IMR-90 (cell line): ENCODE data around the gene KRT4. TPM values are rescaled to one million over a fixed set of nuclear protein-coding genes. Genes with fewer than 3 reads are reported as not detected.

Experiments used
- ATAC-seq: fragments of 200-7000 bp; cut with Tn5 transposase; 2 replicates; pipeline ENCODE4 v1.9.1; 2020; ENCODE audit warnings: low read depth, mild to moderate bottlenecking, moderate library complexity
- BruUV-seq: library from RNA; stranded (reverse); fragments of 400-500 nt; replicated peaks from 2 replicates; lab custom pipeline; 2021; lab: Mats Ljungman, UMichigan
- CTCF ChIA-PET: fragments of 300-600 bp; formaldehyde crosslinking; extraction: SDS; loops from one replicate; lab custom pipeline; 2021; ENCODE audit warnings: antibody characterized with exemption; lab: Yijun Ruan, JAX
- POLR2A ChIA-PET: fragments of 300-600 bp; sonication (Branson Sonifier 250); formaldehyde crosslinking; loops from one replicate; lab custom pipeline; 2022; ENCODE audit warnings: antibody characterized with exemption; ENCODE audit not compliant: unreplicated experiment; lab: Charles Lee
- DNase-seq: peaks from one replicate; pipeline ENCODE4 v3.0.0; 2013
- H2AFZ ChIP-seq: replicated peaks from 2 replicates; pipeline ENCODE3; 2013; ENCODE audit warnings: low read length, mild to moderate bottlenecking; ENCODE audit not compliant: poor library complexity
- H2AK5ac ChIP-seq: 2 replicates; pipeline ENCODE4 v1.6.1; 2013; ENCODE audit warnings: low read depth, low read length, inconsistent platforms
- H2AK9ac ChIP-seq: replicated peaks from 2 replicates; pipeline ENCODE3; 2013; ENCODE audit warnings: mild to moderate bottlenecking, low read depth, low read length, moderate library complexity; ENCODE audit not compliant: poor library complexity
- H2BK120ac ChIP-seq: 2 replicates; pipeline ENCODE4 v1.6.1; 2013; ENCODE audit warnings: low read depth, low read length, inconsistent platforms
- H2BK15ac ChIP-seq: 3 replicates; pipeline ENCODE4 v1.6.1; 2013; ENCODE audit warnings: low read depth, low read length, inconsistent platforms
- H2BK20ac ChIP-seq: 2 replicates; pipeline ENCODE4 v1.6.1; 2013; ENCODE audit warnings: low read depth, mild to moderate bottlenecking, inconsistent platforms, low read length, moderate library complexity
- H2BK5ac ChIP-seq: 2 replicates; pipeline ENCODE4 v1.6.1; 2013; ENCODE audit warnings: mild to moderate bottlenecking, low read depth, low read length, inconsistent platforms; ENCODE audit not compliant: poor library complexity, severe bottlenecking
- H3K14ac ChIP-seq: replicated peaks from 2 replicates; pipeline ENCODE4 v1.6.1; 2013; ENCODE audit warnings: low read depth, low read length, inconsistent platforms
- H3K18ac ChIP-seq: 2 replicates; pipeline ENCODE4 v1.6.1; 2013; ENCODE audit warnings: low read depth, low read length, control low read depth
- H3K23ac ChIP-seq: 2 replicates; pipeline ENCODE4 v1.6.1; 2013; ENCODE audit warnings: low read depth, low read length, inconsistent platforms
- H3K27ac ChIP-seq: 2 replicates; pipeline ENCODE4 v1.5.1; 2013; ENCODE audit warnings: mild to moderate bottlenecking, control low read depth, low read length; ENCODE audit not compliant: insufficient read depth
- H3K27me3 ChIP-seq: 2 replicates; pipeline ENCODE4 v1.6.1; 2013; ENCODE audit warnings: low read length; ENCODE audit not compliant: control insufficient read depth, insufficient read depth
- H3K36me3 ChIP-seq: 2 replicates; pipeline ENCODE4 v1.6.1; 2013; ENCODE audit warnings: low read length, mixed read lengths; ENCODE audit not compliant: control insufficient read depth, insufficient read depth
- H3K4ac ChIP-seq: 2 replicates; pipeline ENCODE4 v1.6.1; 2013; ENCODE audit warnings: low read depth, low read length, inconsistent platforms
- H3K4me1 ChIP-seq: 2 replicates; pipeline ENCODE4 v1.6.1; 2013; ENCODE audit warnings: low read length, mixed read lengths; ENCODE audit not compliant: control insufficient read depth, insufficient read depth
- H3K4me2 ChIP-seq: 2 replicates; pipeline ENCODE4 v1.6.1; 2013; ENCODE audit warnings: low read depth, mild to moderate bottlenecking, control low read depth, low read length, moderate library complexity
- H3K4me3 ChIP-seq: 2 replicates; pipeline ENCODE4 v1.5.1; 2013; ENCODE audit warnings: low read depth, mild to moderate bottlenecking, control low read depth, low read length, moderate library complexity; ENCODE audit not compliant: insufficient read depth
- H3K56ac ChIP-seq: 2 replicates; pipeline ENCODE4 v1.6.1; 2013; ENCODE audit warnings: low read length, inconsistent platforms; ENCODE audit not compliant: insufficient read depth; ENCODE audit errors: extremely low read depth
- H3K79me1 ChIP-seq, 2 experiments: 2 replicates each; pipeline ENCODE4 v1.6.1; 2013; ENCODE audit warnings: low read length in 2 of 2, inconsistent platforms in 1 of 2, low read depth in 1 of 2
- H3K9ac ChIP-seq: 2 replicates; pipeline ENCODE4 v1.6.1; 2013; ENCODE audit warnings: low read depth, low read length, control low read depth
- H3K9me1 ChIP-seq: 2 replicates; pipeline ENCODE4 v1.6.1; 2013; ENCODE audit warnings: low read length, inconsistent platforms; ENCODE audit not compliant: insufficient read depth
- H3K9me3 ChIP-seq: 2 replicates; pipeline ENCODE4 v1.6.1; 2013; ENCODE audit warnings: low read length; ENCODE audit not compliant: control insufficient read depth, insufficient read depth
- H4K20me1 ChIP-seq: 2 replicates; pipeline ENCODE4 v1.6.1; 2013; ENCODE audit warnings: low read length, inconsistent platforms; ENCODE audit not compliant: insufficient read depth
- H4K5ac ChIP-seq: 2 replicates; pipeline ENCODE4 v1.6.1; 2013; ENCODE audit warnings: mild to moderate bottlenecking, low read depth, low read length, control low read depth
- H4K8ac ChIP-seq, 2 experiments: 2 replicates each; pipeline ENCODE4 v1.6.1; 2013; ENCODE audit warnings: low read depth in 2 of 2, low read length in 2 of 2, control low read depth in 1 of 2, inconsistent platforms in 1 of 2
- H4K91ac ChIP-seq: 2 replicates; pipeline ENCODE4 v1.6.1; 2013; ENCODE audit warnings: low read depth, low read length, inconsistent platforms; ENCODE audit not compliant: insufficient read depth
- BHLHE40 ChIP-seq: fragments of 150-350 bp; IDR thresholded peaks from 2 replicates; pipeline ENCODE4 v1.6.1; 2016; ENCODE audit warnings: mild to moderate bottlenecking, low read depth, low read length
- CEBPB ChIP-seq: IDR thresholded peaks from 2 replicates; pipeline ENCODE4 v1.6.1; 2012; ENCODE audit warnings: low read depth, low read length, improper control_type of control experiment
- CHD1 ChIP-seq: IDR thresholded peaks from 2 replicates; pipeline ENCODE4 v1.6.1; 2012; ENCODE audit warnings: low read depth, low read length, improper control_type of control experiment
- CTCF ChIP-seq: conservative IDR thresholded peaks from 2 replicates; pipeline ENCODE4 v1.5.1; 2012; ENCODE audit warnings: mild to moderate bottlenecking, low read depth, low read length, improper control_type of control experiment
- ELK1 ChIP-seq: fragments of 150-350 bp; IDR thresholded peaks from 2 replicates; pipeline ENCODE4 v1.6.1; 2016; ENCODE audit warnings: low read depth, mild to moderate bottlenecking, low read length, moderate library complexity, borderline replicate concordance
- FOS ChIP-seq: fragments of 150-350 bp; IDR thresholded peaks from 2 replicates; pipeline ENCODE4 v1.6.1; 2016; ENCODE audit warnings: low read depth, low read length
- MAFK ChIP-seq: IDR thresholded peaks from 2 replicates; pipeline ENCODE4 v1.6.1; 2012; ENCODE audit warnings: low read depth, low read length, improper control_type of control experiment
- MAZ ChIP-seq: IDR thresholded peaks from 2 replicates; pipeline ENCODE4 v1.6.1; 2012; ENCODE audit warnings: low read depth, mild to moderate bottlenecking, low read length, improper control_type of control experiment, moderate library complexity, borderline replicate concordance
- MXI1 ChIP-seq: IDR thresholded peaks from 2 replicates; pipeline ENCODE4 v1.6.1; 2012; ENCODE audit warnings: low read depth, mild to moderate bottlenecking, low read length, moderate library complexity, borderline replicate concordance
- NFE2L2 ChIP-seq: fragments of 150-350 bp; IDR thresholded peaks from 2 replicates; pipeline ENCODE4 v1.6.1; 2016; ENCODE audit warnings: low read depth, mild to moderate bottlenecking, low read length
- POLR2A ChIP-seq: IDR thresholded peaks from 2 replicates; pipeline ENCODE4 v1.6.1; 2012; ENCODE audit warnings: mild to moderate bottlenecking, low read depth, low read length
- RAD21 ChIP-seq: IDR thresholded peaks from 2 replicates; pipeline ENCODE4 v1.6.1; 2012; ENCODE audit warnings: low read length, improper control_type of control experiment
- RCOR1 ChIP-seq: IDR thresholded peaks from 2 replicates; pipeline ENCODE4 v1.6.1; 2012; ENCODE audit warnings: mild to moderate bottlenecking, low read length, improper control_type of control experiment; ENCODE audit not compliant: insufficient replicate concordance
- RFX5 ChIP-seq: IDR thresholded peaks from 2 replicates; pipeline ENCODE4 v1.8.0; 2012; ENCODE audit warnings: low read depth, mild to moderate bottlenecking, low read length, moderate library complexity
- SMC3 ChIP-seq: fragments of 150-350 bp; IDR thresholded peaks from 2 replicates; pipeline ENCODE4 v1.6.1; 2016; ENCODE audit warnings: low read depth, mild to moderate bottlenecking, antibody characterized with exemption, low read length, moderate library complexity
- USF2 ChIP-seq: fragments of 150-350 bp; IDR thresholded peaks from 2 replicates; pipeline ENCODE4 v1.6.1; 2017; ENCODE audit warnings: mild to moderate bottlenecking, antibody characterized with exemption, low read length, low read depth
- WGBS, 2 experiments: methylation state at CpG; one replicate each; pipeline versions ENCODE4 v1.1.5 to v1.1.7; 2013; ENCODE audit warnings: missing lambda C conversion rate in 2 of 2; ENCODE audit not compliant: insufficient read length in 1 of 2; ENCODE audit errors: extremely low coverage in 2 of 2; 5-methylcytosine and 5-hydroxymethylcytosine counted together
- dilution Hi-C: fragments of 300-500 bp; cut with HindIII; formaldehyde crosslinking; loops from one replicate; pipeline ENCODE4 v1.14.3; 2018; ENCODE audit warnings: low sequenced_read_pairs; ENCODE audit not compliant: unreplicated experiment
- in situ Hi-C: fragments of 300-500 bp; cut with MboI; formaldehyde crosslinking; loops from 3 replicates; pipeline ENCODE4 v1.14.3; 2019; ENCODE audit warnings: low sequenced_read_pairs, inconsistent platforms, mixed read lengths
- intact Hi-C: fragments of 100-400 bp; cut with micrococcal nuclease; formaldehyde crosslinking; loops from 2 replicates; pipeline ENCODE4 v1.10.0; 2022
- polyA plus RNA-seq, 3 experiments: library from polyadenylated mRNA; depleted of rRNA; stranded (reverse); fragments of >200 nt; gene quantifications; 2 replicates each; pipeline ENCODE4 v1.2.3, GENCODE V29; 2012; ENCODE audit warnings: low replicate concordance in 1 of 3
- total RNA-seq: library from RNA; depleted of rRNA; stranded (reverse); fragments of >200 nt; gene quantifications from 2 replicates; pipeline ENCODE4 v1.2.3, GENCODE V29; 2012

The KRT4 gene
- total and polyA plus RNA-seq, 2 of the 4 experiments (the other 2 are of a cell fraction) = under 0.01 to 0.07 TPM

- Histone ChIP-seq H3K9ac (no peak overlapping the region), H3K4ac (no peak overlapping the region), H2BK120ac (no peak overlapping the region), H3K9me1 (no peaks in the 10 kb centered on the region), H3K18ac (no peak overlapping the region), H2BK15ac (no peak overlapping the region), H3K4me3 (no peak overlapping the region), H2BK20ac (no peak overlapping the region), H4K91ac (no peak overlapping the region), H2BK5ac (no peak overlapping the region), H3K27me3 (peaks cover 16% of the 10 kb centered on the region), H3K9me3 (no peaks in the 10 kb centered on the region), H3K4me2 (no peak overlapping the region), H4K20me1 (no peaks in the 10 kb centered on the region), H4K8ac (no peak overlapping the region), H2AFZ (no peak overlapping the region), H3K56ac (no peak overlapping the region), H3K14ac (no peak overlapping the region), H3K36me3 (no peaks in the 10 kb centered on the region), H4K5ac (no peak overlapping the region), H3K4me1 (no peaks in the 10 kb centered on the region), H2AK9ac (no peak overlapping the region), H3K27ac (no peak overlapping the region), H2AK5ac (no peak overlapping the region), H3K79me1 (no peaks in the 10 kb centered on the region), H3K23ac (no peak overlapping the region)
- DNase-seq (no peak), ATAC-seq (no peak)
- no CpG with 5 or more reads among the region's 3 CpGs for WGBS, 2 experiments
- dilution Hi-C loops (no loop called here), intact Hi-C loops (no loop called here), in situ Hi-C loops (no loop called here)
- TF ChIP-seq POLR2A (no peak), FOS (no peak), MXI1 (no peak), ELK1 (no peak), BHLHE40 (no peak), RFX5 (no peak), CTCF (no peak), CEBPB (no peak), USF2 (no peak), CHD1 (no peak), SMC3 (no peak), RCOR1 (no peak), MAFK (no peak), MAZ (no peak), NFE2L2 (no peak), RAD21 (no peak)
- BruUV-seq = no TSS peak
- CTCF ChIA-PET = no interaction called here
- POLR2A ChIA-PET = no interaction called here
These were observed 44.6 kb downstream of the KRT4 start for GRCh38 chr12:52769354-52769753.
